ENCODE measurements around the gene OBSCN.

DNA sequence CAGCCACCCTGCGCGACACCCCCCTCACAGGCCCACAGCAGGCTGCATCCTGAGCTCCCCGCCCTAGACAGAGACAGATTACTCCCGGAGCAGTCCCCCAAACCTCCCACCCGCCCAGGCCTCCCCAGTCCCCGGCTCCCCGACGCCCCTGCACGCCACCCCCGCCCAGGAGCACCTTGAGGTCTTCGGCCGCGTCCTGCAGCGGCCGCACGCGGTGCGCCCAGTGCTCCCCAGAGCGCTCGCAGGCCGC, 198.1 kb downstream of the OBSCN start:
- TF ChIP-seq REST (IDR thresholded peaks at IDR 0.05; ENCODE audit: insufficient read depth in 1 of 2, low read depth in 2 of 2, low read length in 1 of 2) (no peak), SIN3A (IDR thresholded peaks at IDR 0.05; ENCODE audit: borderline replicate concordance, insufficient read depth, low read depth, low read length) (no peak), POLR2AphosphoS5 (IDR thresholded peaks at IDR 0.05; ENCODE audit: low read depth, low read length) (no peak)
- TF ChIP-seq, protein P1, sequence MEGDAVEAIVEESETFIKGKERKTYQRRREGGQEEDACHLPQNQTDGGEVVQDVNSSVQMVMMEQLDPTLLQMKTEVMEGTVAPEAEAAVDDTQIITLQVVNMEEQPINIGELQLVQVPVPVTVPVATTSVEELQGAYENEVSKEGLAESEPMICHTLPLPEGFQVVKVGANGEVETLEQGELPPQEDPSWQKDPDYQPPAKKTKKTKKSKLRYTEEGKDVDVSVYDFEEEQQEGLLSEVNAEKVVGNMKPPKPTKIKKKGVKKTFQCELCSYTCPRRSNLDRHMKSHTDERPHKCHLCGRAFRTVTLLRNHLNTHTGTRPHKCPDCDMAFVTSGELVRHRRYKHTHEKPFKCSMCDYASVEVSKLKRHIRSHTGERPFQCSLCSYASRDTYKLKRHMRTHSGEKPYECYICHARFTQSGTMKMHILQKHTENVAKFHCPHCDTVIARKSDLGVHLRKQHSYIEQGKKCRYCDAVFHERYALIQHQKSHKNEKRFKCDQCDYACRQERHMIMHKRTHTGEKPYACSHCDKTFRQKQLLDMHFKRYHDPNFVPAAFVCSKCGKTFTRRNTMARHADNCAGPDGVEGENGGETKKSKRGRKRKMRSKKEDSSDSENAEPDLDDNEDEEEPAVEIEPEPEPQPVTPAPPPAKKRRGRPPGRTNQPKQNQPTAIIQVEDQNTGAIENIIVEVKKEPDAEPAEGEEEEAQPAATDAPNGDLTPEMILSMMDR (IDR thresholded peaks at IDR 0.05): no peak
